Fibroblast of the aortic adventitia (primary cell): ENCODE results near the gene INTS7. TPM values are rescaled to one million over a fixed set of nuclear protein-coding genes. Genes with fewer than 3 reads are reported as not detected.
A peak's percentile ranks its signal among the peaks of the same experiment; 100 is the strongest.

Source experiments
- DNase-seq: peaks from one replicate; pipeline ENCODE4 v3.0.0-alpha.2; 2010; ENCODE audit warnings: low read depth
- H3K4me3 ChIP-seq: 2 replicates; pipeline ENCODE4 v1.5.1; 2011; ENCODE audit warnings: low read depth, mild to moderate bottlenecking, control low read depth, low read length, moderate library complexity
- CTCF ChIP-seq: IDR thresholded peaks from 2 replicates; pipeline ENCODE4 v1.5.1; 2011; ENCODE audit warnings: mild to moderate bottlenecking, low read length, control low read depth, inconsistent platforms; ENCODE audit not compliant: insufficient read depth
- total RNA-seq: library from RNA; depleted of rRNA; stranded (reverse); fragments of >200 nt; gene quantifications from 2 replicates; pipeline ENCODE4 v1.2.3, GENCODE V29; 2012; ENCODE audit warnings: low replicate concordance

The INTS7 gene
- total RNA-seq, 1 donor: 34.7 TPM

- no peak overlapping the region for H3K4me3 ChIP-seq
- no peak for DNase-seq
- no peak for TF ChIP-seq CTCF
These were observed 107.0 kb downstream of the INTS7 start for GRCh38 chr1:211928290-211928801.

- no peak for TF ChIP-seq CTCF
- H3K4me3 ChIP-seq: no peak overlapping the region
- DNase-seq: no peak
These were observed 110.3 kb downstream of the INTS7 start for GRCh38 chr1:211925016-211925415.

- no peak for TF ChIP-seq CTCF
- DNase-seq: no peak
- no peak overlapping the region for H3K4me3 ChIP-seq
These were observed 111.1 kb downstream of the INTS7 start for GRCh38 chr1:211924256-211924655.

GRCh38 chr1:211923095-211923494 lies 112.3 kb downstream of the INTS7 start:
- TF ChIP-seq CTCF: no peak
- no peak overlapping the region for H3K4me3 ChIP-seq
- no peak for DNase-seq

- no peak for DNase-seq
- no peak for TF ChIP-seq CTCF
- no peak overlapping the region for H3K4me3 ChIP-seq
These were observed 113.7 kb downstream of the INTS7 start for GRCh38 chr1:211921579-211922095.

- TF ChIP-seq CTCF: no peak
- DNase-seq: peak; percentile 72
- no peak overlapping the region for H3K4me3 ChIP-seq
These were observed 114.6 kb downstream of the INTS7 start for GRCh38 chr1:211920602-211921226.

GRCh38 chr1:211920141-211920572 lies 115.2 kb downstream of the INTS7 start:
- no peak overlapping the region for H3K4me3 ChIP-seq
- TF ChIP-seq CTCF: no peak
- DNase-seq: peak; percentile 83
